PC-3 (cell line): Measurements from ENCODE around the gene SNN. TPM values are rescaled to one million over a fixed set of nuclear protein-coding genes. Genes with fewer than 3 reads are reported as not detected.

Experiments used
- ATAC-seq: fragments of 200-7000 bp; cut with Tn5 transposase; 2 replicates; pipeline ENCODE4 v1.9.1; 2020; ENCODE audit warnings: mild to moderate bottlenecking, moderate library complexity
- BruUV-seq: library from RNA; stranded (reverse); fragments of 400-500 nt; replicated peaks from 2 replicates; lab custom pipeline; 2021; lab: Mats Ljungman, UMichigan
- CTCF ChIA-PET: fragments of 300-600 bp; sonication (Branson Sonifier 250); formaldehyde crosslinking; loops from one replicate; lab custom pipeline; 2022; ENCODE audit warnings: antibody characterized with exemption; lab: Charles Lee
- POLR2A ChIA-PET: fragments of 300-600 bp; sonication (Branson Sonifier 250); formaldehyde crosslinking; loops from one replicate; lab custom pipeline; 2022; ENCODE audit warnings: antibody characterized with exemption; ENCODE audit not compliant: unreplicated experiment; lab: Charles Lee
- DNase-seq: peaks from one replicate; pipeline ENCODE4 v3.0.0-alpha.2; 2015
- H2AFZ ChIP-seq: fragments of 300-600 bp; sonication (generic); 2 replicates; pipeline ENCODE4 v1.6.0; 2016; ENCODE audit warnings: antibody characterized with exemption, low read length
- H3F3A ChIP-seq: fragments of 300-600 bp; sonication (generic); one replicate; pipeline ENCODE4 v1.6.0; 2017; ENCODE audit warnings: antibody characterized with exemption, low read length, control low read depth, mild to moderate bottlenecking; ENCODE audit not compliant: unreplicated experiment
- H3K27ac ChIP-seq: fragments of 300-600 bp; sonication (generic); 2 replicates; pipeline ENCODE4 v1.5.1; 2016; ENCODE audit warnings: mild to moderate bottlenecking, low read length
- H3K27me3 ChIP-seq: fragments of 300-600 bp; sonication (generic); 2 replicates; pipeline ENCODE4 v1.6.1; 2016; ENCODE audit warnings: low read length, mixed read lengths
- H3K36me3 ChIP-seq: fragments of 300-600 bp; sonication (generic); 2 replicates; pipeline ENCODE4 v1.6.1; 2016; ENCODE audit warnings: low read depth, mixed run types, low read length, mixed read lengths
- H3K4me1 ChIP-seq: fragments of 300-600 bp; sonication (generic); 2 replicates; pipeline ENCODE4 v1.5.1; 2016; ENCODE audit warnings: low read length; ENCODE audit not compliant: insufficient read depth
- H3K4me2 ChIP-seq: fragments of 300-600 bp; sonication (generic); 2 replicates; pipeline ENCODE4 v1.6.0; 2016; ENCODE audit warnings: low read length
- H3K4me3 ChIP-seq: fragments of 300-600 bp; sonication (generic); 2 replicates; pipeline ENCODE4 v1.5.1; 2016; ENCODE audit warnings: mild to moderate bottlenecking, low read length, mixed read lengths
- H3K79me2 ChIP-seq: fragments of 300-600 bp; sonication (generic); 2 replicates; pipeline ENCODE4 v1.6.1; 2017; ENCODE audit warnings: low read length, mixed read lengths
- H3K9ac ChIP-seq: fragments of 300-600 bp; sonication (generic); 2 replicates; pipeline ENCODE4 v1.6.0; 2016; ENCODE audit warnings: mild to moderate bottlenecking, low read length
- H3K9me2 ChIP-seq: fragments of 300-600 bp; sonication (generic); replicated peaks from 2 replicates; pipeline ENCODE4 v1.6.1; 2016; ENCODE audit warnings: mixed run types, low read length, mixed read lengths
- H3K9me3 ChIP-seq: fragments of 300-600 bp; sonication (generic); 2 replicates; pipeline ENCODE4 v1.6.1; 2016; ENCODE audit warnings: low read length, mixed read lengths
- H4K20me1 ChIP-seq: fragments of 300-600 bp; sonication (generic); 2 replicates; pipeline ENCODE4 v1.6.1; 2016; ENCODE audit warnings: low read length, mixed read lengths
- EZH2 ChIP-seq: fragments of 300-600 bp; sonication (generic); IDR thresholded peaks from one replicate; pipeline ENCODE4 v1.6.1; 2017; ENCODE audit warnings: antibody characterized with exemption, mild to moderate bottlenecking, low read length; ENCODE audit not compliant: unreplicated experiment
- EZH2phosphoT487 ChIP-seq: fragments of 300-600 bp; sonication (generic); IDR thresholded peaks from 2 replicates; pipeline ENCODE4 v1.6.1; 2018; ENCODE audit warnings: mild to moderate bottlenecking, antibody characterized with exemption, low read length, borderline replicate concordance
- intact Hi-C: fragments of 100-400 bp; cut with micrococcal nuclease; formaldehyde crosslinking; loops from 2 replicates; pipeline ENCODE4 v1.9.0; 2023
- total RNA-seq: library from RNA; depleted of rRNA; stranded (reverse); fragments of >200 nt; gene quantifications from 2 replicates; pipeline ENCODE4 v1.2.3, GENCODE V29; 2014
- TF ChIP-seq, protein P1 (sequence below): fragments of 300-600 bp; sonication (generic); conservative IDR thresholded peaks from 2 replicates; pipeline ENCODE4 v1.5.1; 2017; ENCODE audit warnings: antibody characterized with exemption, low read depth, mild to moderate bottlenecking, low read length

The SNN gene
- total RNA-seq, 1 experiment from 2014 or later: 4.3 TPM

DNA sequence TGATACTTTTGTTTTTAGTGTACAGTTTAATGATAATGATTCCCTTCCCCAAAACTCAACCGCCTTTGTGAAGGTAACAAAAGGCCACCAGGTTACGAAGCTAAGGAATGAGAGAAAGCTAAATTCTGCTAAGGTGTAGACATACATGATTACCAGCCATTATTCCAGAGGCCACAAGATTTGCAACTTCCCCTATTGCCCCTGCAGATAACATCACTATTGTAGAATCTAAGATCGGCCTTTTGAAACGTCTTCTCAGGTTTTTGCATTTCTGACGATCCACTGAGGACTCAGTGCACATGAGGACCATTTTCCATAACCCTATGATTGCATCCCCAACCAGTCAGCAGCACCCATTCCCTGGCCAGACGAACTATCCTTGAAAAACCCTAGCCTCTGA is 33.9 kb upstream of the SNN start:
- Histone ChIP-seq H2AFZ (no peak overlapping the region), H3K9me3 (no peaks in the 10 kb centered on the region), H3K9me2 (no peaks in the 10 kb centered on the region), H4K20me1 (no peaks in the 10 kb centered on the region), H3K4me1 (no peaks in the 10 kb centered on the region), H3K27ac (no peak overlapping the region), H3F3A (no peaks in the 10 kb centered on the region), H3K4me3 (no peak overlapping the region), H3K36me3 (no peaks in the 10 kb centered on the region), H3K79me2 (no peaks in the 10 kb centered on the region), H3K4me2 (no peak overlapping the region), H3K27me3 (no peaks in the 10 kb centered on the region), H3K9ac (no peak overlapping the region)
- no TSS peak for BruUV-seq
- DNase-seq (no peak), ATAC-seq (no peak)
- ChIA-PET CTCF (no interaction called here), POLR2A (no interaction called here)
- intact Hi-C loops: no loop called here
- TF ChIP-seq, protein P1, sequence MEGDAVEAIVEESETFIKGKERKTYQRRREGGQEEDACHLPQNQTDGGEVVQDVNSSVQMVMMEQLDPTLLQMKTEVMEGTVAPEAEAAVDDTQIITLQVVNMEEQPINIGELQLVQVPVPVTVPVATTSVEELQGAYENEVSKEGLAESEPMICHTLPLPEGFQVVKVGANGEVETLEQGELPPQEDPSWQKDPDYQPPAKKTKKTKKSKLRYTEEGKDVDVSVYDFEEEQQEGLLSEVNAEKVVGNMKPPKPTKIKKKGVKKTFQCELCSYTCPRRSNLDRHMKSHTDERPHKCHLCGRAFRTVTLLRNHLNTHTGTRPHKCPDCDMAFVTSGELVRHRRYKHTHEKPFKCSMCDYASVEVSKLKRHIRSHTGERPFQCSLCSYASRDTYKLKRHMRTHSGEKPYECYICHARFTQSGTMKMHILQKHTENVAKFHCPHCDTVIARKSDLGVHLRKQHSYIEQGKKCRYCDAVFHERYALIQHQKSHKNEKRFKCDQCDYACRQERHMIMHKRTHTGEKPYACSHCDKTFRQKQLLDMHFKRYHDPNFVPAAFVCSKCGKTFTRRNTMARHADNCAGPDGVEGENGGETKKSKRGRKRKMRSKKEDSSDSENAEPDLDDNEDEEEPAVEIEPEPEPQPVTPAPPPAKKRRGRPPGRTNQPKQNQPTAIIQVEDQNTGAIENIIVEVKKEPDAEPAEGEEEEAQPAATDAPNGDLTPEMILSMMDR: no peak
- no peak for TF ChIP-seq EZH2
- TF ChIP-seq EZH2phosphoT487: no peak

DNA sequence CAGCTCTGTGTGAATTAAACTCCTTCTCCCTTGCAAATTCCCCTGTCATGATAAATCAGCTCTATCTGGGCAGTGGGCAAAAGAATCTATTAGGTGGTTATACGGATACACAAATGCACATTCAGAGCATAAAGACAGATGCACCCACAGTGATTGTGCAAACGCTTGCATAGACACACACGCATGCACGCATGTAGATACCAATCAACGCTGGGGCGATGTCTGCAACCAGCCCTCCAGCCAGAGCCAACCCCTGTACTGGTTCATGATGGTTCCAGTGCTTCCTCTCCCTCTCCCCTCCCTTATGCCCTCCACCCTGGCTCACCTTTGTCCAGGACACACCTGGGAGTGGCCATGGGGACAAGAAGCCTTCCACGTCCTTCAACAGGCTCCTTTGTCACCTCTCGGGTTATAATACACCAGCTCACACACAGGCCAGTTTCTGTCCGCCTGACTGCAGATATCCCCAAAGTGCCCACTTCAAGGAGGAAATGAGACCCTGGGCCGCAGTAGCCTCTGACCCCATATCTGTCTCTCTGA is 33.1 kb upstream of the SNN start:
- BruUV-seq: no TSS peak

DNA sequence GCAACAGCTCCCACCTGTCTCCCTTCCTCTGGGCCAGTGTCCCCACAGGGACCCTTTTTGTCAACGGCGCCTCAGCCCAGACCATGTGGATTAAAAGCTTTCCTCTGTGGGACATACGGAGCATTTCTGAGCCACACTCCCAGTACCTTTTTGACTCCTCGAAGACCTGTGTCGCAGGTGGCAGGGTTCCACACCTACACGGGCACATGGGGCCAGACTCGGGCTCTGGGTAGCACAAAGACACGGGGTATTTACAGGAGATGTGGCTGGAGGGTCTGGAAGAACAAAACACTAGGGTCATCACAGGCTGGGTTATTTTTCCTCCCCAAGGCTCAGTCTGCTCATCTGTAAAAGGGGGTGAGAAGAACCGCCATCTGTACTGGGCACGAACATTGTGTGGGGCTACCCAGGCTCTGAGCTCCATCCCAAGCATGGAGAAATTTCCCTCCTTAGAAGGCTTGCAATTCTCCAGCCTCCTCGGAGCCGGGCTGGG is 32.5 kb upstream of the SNN start:
- intact Hi-C loops: no loop called here
- Histone ChIP-seq H3K79me2 (no peaks in the 10 kb centered on the region), H3K9me3 (no peaks in the 10 kb centered on the region), H4K20me1 (no peaks in the 10 kb centered on the region), H2AFZ (no peak overlapping the region), H3K36me3 (no peaks in the 10 kb centered on the region), H3K9ac (no peak overlapping the region), H3K4me1 (peaks cover 11% of the 10 kb centered on the region), H3K4me3 (no peak overlapping the region), H3K4me2 (peak overlapping the region; percentile 26; the same call in 1 of the 2 replicates), H3K9me2 (no peaks in the 10 kb centered on the region), H3K27me3 (no peaks in the 10 kb centered on the region), H3K27ac (no peak overlapping the region), H3F3A (no peaks in the 10 kb centered on the region)
- DNase-seq (no peak), ATAC-seq (no peak)
- ChIA-PET POLR2A (no interaction called here), CTCF (no interaction called here)
- no TSS peak for BruUV-seq
- TF ChIP-seq EZH2: no peak
- no peak for TF ChIP-seq EZH2phosphoT487
- TF ChIP-seq, protein P1: no peak

More for the DNA sequence above, 33.1 kb upstream of the SNN start:
- no peaks in the 10 kb centered on the region for H3K79me2 ChIP-seq
- H3K9me3 ChIP-seq: no peaks in the 10 kb centered on the region
- H3K9ac ChIP-seq: no peak overlapping the region
- H3K36me3 ChIP-seq: no peaks in the 10 kb centered on the region
- peaks cover 5% of the 10 kb centered on the region for H3K4me1 ChIP-seq
- CTCF ChIA-PET: no interaction called here
- DNase-seq (no peak), ATAC-seq (no peak)
- no peak overlapping the region for H3K27ac ChIP-seq
- no peaks in the 10 kb centered on the region for H3K9me2 ChIP-seq
- no peaks in the 10 kb centered on the region for H3K27me3 ChIP-seq
- H3F3A ChIP-seq: no peaks in the 10 kb centered on the region
- no peak overlapping the region for H2AFZ ChIP-seq
- intact Hi-C loops: no loop called here
- POLR2A ChIA-PET: no interaction called here
- TF ChIP-seq, protein P1: no peak
- TF ChIP-seq EZH2: no peak
- no peak for TF ChIP-seq EZH2phosphoT487
- no peak overlapping the region for H3K4me2 ChIP-seq
- no peak overlapping the region for H3K4me3 ChIP-seq
- no peaks in the 10 kb centered on the region for H4K20me1 ChIP-seq
